Fibroblast of skin of back (primary cell): ENCODE measurements around the gene TOX4. TPM values are rescaled to one million over a fixed set of nuclear protein-coding genes. Genes with fewer than 3 reads are reported as not detected.
"Not testable (repeated sequence)": the region's sequence is repeated elsewhere in the genome, so short reads cannot be mapped to it uniquely, and the experiment has no call there.

Source experiments
- DNase-seq: peaks from one replicate; pipeline ENCODE4 v3.0.0-alpha.2; 2013
- polyA plus RNA-seq, 2 experiments: library from polyadenylated mRNA; unstranded; fragments of 120-200 nt; gene quantifications; one replicate each; pipeline ENCODE4 v1.2.1, GENCODE V29; 2013; ENCODE audit not compliant: insufficient read length in 2 of 2

Gene TOX4
- 62.5 TPM for polyA plus RNA-seq (2013, experiment 1 of 2; ENCODE audit: insufficient read length)
- 52.9 TPM for polyA plus RNA-seq (2013, experiment 2 of 2; ENCODE audit: insufficient read length)

DNA sequence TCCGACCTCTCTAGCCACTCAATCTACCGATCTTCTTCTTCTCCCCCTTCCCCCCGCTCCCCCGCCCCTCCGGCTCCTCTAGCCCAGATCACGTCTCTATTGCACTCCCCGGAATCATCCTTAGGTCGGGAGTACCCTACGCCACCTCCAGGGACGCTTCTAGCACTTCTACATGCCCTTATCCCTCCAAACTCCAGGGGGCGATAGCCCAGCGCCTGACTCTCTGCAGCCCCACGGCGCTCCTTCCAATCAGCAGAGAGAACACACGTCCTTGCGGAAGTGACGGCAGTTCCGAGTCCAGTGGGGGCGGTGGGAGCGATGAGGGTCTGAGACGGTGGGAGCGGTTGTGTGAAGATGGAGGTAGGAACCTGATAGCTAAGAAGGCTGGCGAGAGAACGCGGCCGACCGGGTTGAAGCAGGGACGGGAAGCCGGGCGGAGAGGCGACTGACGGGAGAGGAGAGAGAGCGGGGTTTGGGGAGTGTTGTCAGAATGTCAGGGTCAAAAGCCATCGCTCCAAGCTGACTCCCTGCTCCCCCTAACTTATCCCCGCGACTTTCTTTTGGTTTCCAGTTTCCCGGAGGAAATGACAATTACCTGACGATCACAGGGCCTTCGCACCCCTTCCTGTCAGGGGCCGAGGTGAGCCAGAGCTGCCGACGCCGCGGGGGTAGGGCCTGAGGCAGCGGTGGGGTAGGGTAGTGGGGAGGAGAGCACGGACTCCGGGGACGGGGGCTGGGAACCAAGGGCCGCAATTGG is at the start of gene TOX4, which contains the start of gene RAB2B:
Gene TOX4, plus strand, starts transcription at position 271 of the 757 bp plus-strand sequence. Its CDS starts 84 bp downstream, at position 355.
Gene RAB2B, minus strand, starts transcription at position 35 of the 757 bp plus-strand sequence. CDS start 87 bp downstream, outside the sequence.
- DNase-seq, result peak; percentile 99

DNA sequence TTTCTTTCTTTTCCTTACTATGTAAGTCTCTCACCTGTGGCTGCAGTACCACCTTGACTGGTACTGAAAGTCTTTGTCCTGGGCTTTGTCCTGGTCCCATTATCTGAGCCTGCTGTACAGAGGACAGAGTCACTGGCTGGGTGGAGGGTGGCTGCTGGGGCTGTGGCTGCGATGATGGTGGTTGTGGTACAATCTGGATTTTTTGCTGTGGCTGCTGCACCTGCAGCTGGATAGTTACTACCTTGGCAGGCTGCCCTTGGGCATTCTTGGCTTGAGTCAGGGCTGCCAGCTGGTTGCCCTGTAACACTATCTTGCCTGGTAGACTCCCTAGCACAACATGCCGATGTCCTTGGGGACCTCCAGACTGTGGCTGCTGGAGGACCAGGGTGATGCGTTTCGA is 48.1 kb upstream of the TOX4 start:
- no peak for DNase-seq

DNA sequence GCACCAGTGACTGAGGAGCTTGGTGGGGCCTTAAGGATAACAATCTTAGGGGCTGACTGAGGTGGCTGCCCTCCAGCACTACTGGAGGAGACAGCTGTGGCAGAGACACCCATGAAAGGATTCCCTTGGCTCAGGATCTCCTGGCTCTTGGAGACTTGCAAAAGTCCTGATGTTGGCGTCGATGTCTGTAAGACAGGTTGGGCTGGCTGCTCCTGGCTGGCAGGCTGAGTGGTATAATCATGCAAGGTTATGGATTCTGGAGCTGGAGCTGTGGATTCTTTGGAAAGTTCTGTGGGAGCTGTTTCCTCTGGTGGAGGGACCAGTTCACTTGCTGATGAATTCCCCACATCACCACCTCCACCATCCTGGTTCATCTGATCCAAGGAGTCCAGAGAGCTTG is 45.9 kb upstream of the TOX4 start:
- no peak for DNase-seq

DNA sequence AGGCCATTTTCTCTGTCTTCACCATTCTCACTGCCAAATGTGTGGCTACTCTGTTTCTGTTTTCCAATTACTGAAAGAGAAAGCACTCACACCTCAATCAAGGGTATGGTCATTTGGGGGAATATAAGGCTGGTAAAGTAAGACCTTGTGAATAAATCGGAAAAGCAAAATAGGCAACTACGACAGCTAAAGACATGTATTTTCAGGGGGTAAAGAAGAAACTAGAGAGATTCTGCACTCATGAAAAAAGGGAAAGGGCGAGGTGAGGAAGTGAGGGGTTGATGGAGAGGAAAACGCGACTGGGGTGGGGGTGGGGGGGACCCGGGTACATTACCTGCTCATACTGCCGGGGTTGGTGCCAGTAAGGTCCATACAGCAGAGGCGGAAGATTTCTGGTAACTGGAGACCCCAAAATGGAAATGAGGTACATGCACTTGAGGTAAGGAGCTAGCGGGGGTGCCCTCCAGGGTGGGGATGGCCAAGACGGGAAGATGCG is 40.4 kb upstream of the TOX4 start:
- no peak for DNase-seq

DNA sequence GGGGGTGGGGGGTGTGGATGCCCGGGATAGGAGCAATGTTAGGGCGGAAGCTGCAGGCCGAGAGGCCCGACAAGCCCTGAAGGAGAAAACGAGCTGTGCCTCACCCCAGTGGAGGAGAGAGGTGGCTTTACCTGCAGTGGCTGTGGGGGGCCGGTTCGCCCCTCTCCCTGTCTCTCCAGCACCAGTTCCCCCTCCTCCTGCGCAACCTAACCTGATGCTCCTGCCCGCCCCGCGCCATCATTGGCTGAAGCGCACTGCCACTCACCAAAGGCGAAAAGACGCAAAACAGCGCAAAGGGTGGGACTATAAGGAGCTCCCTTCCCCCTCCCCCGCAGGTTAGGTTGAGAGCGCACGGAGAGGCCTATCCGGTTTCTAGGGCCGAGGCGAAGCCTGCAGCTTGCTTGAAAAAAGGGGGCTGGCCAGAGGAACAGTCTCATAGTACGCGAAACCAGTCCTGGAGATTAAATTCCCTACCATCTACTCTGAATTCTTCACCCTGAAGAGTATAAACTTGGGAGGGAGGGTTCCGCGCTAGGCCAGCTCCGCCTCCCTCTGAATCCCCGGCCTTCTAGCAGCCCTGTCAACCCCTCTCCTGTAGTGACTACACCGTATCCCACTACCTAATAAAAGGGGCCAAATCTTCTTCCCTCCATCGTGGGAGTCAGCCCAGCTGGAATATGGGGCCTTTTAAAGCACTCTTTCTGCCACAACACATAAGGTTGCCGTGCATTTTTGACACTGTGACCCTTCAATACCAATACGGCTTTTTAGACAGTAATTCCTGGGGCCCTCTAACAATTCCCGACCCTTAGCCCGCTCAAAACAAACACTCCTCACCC is 39.7 kb upstream of the TOX4 start:
- peak; percentile 100 for DNase-seq

DNA sequence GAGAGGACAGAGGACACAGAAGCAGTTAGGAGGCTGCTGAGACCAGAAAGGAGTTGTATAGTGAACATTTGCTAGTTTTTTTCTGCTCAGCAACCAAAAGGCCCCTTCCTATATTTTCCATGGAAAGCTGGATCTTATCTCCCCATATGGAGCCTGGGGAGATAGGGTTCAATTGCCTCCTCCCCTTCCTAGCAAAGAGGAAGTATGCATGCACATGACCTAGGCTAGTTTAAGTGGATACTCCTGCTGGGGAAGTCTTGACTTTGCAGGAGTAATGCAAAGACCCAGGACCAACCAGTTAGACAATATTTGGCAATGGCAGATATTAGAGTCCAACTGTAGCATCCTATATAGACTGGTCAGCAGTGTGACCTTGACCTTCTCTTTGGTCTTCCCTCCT is 36.1 kb upstream of the TOX4 start:
- DNase-seq, result no peak

DNA sequence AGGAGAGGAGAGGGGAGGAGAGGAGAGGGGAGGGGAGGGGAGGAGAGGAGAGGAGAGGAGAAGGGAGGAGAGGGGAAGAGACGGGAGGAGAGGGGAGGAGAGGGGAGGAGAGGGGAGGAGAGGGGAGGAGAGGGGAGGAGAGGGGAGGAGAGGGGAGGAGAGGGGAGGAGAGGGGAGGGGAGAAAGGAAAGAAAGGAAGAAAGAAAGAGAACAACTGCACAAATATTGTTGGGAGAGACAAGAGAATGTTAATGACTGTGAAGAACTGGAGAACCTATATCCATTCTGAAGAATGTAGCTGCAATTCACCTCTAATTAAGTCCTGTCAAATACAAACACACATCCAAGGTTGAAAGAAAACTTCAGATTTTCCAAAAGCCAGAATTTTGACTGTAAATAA is 34.3 kb upstream of the TOX4 start:
- not testable (repeated sequence) for DNase-seq

DNA sequence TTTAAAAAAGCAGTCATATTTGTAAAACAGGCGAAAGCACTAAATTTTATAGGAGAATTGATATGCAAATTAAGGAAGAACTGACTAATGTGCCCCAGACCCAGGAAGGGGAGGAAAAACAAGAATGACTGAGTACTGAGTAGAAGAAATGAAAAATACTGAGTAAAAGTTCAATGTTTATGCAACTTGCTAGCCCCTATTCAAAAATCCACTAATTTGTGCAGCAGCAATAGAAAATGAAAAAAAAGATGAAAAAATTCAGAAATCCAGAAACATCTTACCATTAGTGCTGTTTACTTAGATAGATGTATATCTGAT is 27.1 kb upstream of the TOX4 start:
- DNase-seq, result no peak

DNA sequence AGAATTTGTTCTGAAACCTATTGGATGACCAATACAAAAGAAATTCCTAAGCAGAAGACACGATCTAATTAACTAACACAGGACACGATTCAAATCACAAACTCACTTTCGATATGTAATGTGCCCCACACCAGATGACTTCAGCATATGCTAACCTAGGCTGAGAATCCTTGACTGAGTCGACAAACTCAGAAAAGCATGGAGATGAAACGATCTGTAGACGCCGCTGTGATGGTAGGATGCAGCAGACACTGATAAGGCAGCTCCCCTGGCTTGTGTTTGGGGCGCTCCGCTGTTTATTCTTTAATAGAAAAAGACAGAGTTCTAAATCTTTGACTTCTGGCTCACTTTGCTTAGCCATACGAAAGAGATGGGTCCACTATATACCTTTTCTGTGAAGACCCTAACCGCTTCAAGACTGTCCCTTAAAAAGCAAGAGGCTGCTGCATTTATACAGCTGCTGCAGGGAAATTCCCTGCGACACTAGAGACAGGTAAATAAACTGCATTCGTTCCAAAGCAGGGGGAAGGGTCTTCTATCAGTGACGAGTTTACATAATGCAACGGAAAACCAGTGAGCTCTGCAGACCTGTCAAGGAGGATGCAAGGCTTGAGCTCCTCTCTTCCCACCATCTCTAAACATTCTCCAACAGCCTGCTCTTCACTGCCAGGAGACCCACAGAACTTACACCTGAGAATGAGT is 22.0 kb upstream of the TOX4 start:
- no peak for DNase-seq

DNA sequence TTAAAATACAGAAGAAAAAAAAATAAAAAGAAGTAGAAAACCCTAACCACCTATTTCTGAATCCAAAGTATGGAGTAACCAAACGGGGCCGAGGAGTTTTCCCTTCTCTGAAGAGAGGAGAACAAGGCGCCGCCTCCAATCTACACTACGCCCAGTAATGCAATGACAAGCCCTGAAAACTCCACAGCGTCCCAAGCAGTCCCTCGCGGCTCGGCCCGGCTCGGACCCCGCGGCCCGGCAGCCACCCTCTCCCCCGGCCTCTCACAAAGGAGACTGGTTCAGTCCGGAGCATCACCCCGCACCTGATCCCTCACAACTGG is 21.4 kb upstream of the TOX4 start:
- DNase-seq, result peak; percentile 16

DNA sequence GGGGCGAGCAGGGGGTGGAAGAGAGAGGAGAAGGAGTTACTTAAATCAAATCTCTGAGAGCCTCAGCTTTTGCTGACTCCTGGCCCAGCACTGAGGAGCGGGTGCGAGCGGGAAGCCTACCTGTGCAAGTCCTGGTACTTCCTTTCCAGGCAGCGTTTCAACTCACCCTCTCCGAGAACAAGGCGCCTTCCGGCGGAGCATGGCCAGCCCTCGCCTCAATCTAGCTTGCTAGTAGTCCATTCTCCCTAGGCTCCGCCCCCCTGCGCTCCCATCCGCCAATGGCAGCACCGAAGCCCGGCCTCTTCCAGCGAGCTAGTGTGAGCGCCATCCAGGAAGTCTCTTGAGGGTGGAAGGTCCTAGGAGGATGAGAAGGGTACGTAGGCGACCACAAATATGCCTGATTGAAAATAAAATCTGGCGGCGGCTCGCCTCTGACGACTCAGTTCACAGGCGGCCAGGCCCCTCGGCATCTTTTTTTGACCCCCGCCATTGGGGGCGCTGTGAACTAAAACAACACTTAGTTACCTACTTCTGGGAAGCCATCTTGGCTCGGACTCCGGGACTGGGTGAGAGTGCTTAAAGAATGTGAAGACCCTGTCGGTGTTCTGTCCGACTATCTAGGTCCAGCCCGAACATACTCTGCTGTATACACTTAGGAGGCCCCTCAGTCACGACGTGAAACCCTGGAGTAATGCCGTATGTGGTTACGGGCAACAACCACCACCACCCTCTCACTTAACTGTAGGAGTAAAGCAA is 20.9 kb upstream of the TOX4 start, which contains the start of gene CHD8:
Gene CHD8, minus strand, starts transcription at position 212 of the 756 bp plus-strand sequence. CDS start 24,480 bp downstream, outside the sequence.
- peak; percentile 100 for DNase-seq

DNA sequence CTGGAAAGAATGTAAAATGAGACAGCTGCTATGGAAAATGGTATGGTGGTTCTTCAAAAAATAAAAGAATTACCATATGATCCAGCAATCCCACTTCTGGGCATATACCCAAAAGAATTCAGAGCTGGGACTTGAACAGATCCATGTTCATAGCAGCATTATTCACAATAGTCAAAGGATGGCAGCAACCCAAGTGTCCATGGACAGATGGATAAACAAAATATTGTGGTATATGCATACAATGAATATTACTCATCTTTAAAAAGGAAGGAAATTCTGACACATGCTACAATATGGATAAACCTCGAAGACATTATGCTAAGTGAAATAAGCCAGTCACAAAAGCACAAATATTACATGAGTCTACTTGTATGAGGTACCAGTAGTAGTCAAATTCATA is 9.4 kb upstream of the TOX4 start:
- DNase-seq, result peak; percentile 98

DNA sequence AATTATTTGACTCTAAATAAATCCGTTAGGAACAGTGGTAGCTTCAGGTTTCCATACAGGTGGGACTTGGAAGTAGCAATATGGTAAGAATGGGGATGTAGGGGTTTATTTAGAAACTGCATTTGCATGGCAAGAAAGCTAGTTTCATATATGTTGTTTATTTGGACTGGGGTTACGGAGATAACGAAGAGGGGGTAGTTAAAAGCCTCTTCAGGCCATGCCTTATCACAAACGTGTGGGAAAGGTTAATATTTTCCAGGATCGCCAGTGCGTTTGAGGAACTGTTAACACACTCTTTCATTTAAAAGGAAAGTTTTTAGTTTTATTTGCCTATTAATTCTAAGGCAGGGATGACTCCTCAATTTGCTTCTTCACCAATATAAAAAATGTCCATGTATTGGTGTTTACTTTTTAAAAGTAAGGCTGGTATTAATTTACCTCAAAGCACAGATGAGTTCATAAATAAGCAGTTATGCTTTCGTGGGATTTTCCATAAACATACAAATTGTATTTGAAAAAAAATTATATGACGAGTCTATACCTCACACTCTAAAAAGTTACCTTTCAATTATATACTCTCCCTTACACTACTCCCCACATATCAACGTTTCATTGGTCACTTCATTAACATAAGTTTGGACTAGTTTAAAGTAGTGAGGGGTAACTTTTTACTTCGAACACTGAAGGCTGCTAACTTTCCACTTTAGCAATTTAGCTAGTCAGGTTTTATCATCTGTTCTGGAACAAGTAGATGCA is 1.1 kb upstream of the TOX4 start:
- DNase-seq, result no peak

DNA sequence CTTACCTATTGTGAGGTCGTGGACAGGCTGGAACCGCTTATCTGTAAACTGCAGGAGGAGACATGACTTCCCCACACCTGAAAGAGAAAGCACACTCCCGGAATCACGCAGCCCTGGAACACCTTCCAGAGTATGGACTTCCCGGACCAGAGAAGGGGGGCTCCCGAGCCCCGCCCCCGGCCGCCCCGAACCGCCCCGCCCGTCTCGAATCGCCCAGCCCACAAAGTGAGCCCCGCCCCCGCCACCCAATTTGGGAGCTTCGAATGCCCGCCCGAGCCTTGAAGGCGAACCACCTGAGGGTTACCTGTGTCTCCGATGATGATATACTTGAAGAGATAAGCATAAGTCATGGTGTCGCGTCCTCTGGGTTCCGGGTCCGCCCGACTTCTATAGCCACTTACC is 471 bp upstream of the TOX4 start:
- no peak for DNase-seq

DNA sequence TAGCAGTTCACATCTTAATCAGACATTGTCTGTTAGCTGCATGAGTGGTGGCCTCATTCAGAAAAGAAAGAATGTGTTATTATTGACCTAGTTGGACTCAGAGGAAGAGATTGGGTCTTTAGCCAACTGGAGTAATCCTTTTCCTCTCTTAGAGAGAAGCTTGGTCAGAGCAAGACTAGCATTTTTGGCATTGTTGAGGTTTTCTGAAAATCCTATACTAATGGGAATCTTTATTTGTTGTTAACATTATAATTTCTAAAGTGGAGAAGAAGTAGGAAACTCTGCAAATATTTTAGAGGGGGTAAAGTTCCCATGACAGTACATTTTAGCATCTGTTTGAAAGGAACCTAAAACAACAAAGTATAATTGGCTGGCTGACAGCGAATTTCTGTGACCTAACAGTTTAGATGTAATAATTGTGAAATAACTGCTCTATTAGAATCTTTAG is 9.7 kb downstream of the TOX4 start:
- peak; percentile 79 for DNase-seq

DNA sequence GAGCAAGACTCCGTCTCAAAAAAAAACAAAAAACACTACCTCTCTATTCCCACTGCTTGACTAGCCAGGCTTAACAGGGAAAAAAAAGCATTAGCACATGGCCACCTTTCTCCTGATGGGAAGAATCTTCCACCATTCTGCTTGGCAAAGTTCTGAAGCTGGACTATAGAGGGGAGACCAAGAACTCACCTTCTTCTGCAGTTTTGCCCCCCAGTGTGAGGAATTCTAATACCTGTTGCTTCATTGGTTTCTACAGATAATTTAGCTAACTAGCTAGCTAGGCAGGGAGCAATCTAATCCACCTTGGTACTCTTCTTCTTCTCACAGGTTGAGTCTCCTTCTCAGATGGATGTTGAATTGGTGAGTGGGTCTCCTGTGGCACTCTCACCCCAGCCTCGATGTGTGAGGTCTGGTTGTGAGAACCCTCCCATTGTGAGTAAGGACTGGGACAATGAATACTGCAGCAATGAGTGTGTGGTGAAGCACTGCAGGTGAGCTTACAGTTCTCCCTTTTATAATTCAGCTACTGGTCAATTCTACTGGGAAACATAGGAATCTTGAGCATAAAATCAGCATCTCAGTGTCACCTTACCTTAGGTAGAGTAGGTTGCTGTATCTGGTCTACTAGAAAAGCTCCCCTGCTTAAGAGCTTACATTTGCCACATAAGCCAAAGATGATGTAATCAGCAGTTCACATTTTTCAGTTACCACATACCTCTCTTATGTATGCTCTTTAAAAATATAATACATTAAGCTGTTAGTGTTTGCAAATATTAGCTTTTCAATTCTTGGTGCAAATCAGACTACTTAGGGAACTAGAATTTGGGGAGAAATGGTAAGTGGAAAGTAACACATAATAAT is 18.1 kb downstream of the TOX4 start:
- DNase-seq, result peak; percentile 20

DNA sequence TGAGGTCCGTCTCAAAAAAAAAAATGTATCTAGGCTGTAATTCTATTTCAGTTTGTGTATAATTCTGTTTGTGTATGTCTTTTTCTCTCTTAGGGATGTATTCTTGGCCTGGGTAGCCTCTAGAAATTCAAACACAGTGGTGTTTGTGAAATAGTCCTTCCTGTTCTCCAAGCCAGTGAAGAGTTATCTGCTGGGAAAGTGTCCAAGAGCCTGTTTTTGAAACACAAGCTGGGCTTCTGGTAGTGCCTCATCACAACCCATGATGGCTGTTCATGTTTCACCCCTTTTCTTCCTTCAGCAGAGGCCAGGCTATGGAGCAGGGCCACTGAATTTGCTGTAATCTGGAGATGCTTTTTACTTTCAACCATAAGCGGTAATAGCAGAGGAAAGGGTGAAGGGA is 19.5 kb downstream of the TOX4 start:
- no peak for DNase-seq

DNA sequence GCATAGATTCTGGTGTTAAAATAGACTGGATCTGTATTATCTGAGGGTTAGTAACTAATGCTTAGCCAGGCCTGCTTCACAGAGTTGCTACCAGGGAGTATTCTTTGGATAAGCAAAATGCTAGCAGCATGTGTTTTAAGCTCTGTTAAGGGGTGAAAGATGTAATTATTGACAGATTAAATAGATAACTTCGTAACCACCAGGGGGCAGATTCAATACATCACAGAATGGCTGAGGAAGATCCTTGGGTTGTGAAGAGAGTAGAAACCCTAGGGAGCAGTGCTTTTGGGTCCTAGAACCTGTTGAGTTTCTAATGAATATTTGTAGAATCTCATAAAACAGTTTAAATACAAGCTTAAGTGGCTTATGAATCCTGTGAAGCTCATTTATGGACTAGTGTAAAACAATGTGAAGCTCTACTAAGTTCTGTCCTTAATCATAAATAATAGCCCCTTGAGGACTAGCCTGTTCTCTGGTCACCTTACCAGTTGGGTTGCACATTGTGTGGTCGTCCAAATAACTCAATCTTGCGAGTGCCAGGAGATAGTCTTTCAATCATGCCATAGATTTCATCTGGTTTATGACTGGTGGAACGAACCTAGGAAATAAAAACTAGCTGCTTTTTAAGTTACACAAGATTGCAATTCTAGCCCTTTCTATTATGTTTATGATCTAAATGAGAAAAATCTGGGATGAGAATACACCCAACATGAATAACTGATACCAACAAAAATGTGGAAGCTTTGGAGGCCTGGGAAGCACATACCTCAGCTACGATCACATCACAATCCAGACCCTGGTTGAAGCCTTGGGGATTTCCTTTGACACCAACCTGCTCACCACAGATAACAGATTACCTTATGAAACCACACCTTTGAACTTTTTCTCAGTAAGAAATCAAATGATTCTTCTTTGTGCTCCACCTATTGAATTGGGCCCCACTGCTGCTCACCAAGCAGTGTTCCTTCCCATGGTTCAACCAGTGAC is 21.8 kb downstream of the TOX4 start:
- DNase-seq, result peak; percentile 41

DNA sequence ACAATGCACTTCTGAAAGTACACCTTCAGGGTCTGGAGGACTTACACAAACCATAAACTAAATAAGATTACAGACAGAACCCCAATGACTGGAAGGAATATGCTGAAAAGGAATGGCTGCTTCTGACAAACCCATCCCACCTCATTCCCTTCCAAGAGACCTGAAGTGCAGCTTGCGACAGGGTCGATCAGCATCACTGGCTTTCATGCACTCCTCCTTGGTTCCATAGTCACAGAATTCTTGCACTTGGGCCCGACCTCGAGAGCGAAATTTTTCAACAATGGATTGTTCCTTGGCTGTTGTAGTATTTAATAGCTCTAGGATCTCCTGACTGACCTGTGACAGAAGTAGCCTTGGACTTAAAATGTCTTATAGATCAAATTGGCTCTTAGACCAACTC is 24.6 kb downstream of the TOX4 start:
- DNase-seq, result no peak
